Endometrial microvascular endothelial cells (primary cell): Measurements from ENCODE around the gene GARS1. TPM values are rescaled to one million over a fixed set of nuclear protein-coding genes. Genes with fewer than 3 reads are reported as not detected.

Experiments used
- in situ Hi-C: cut with HindIII; loops from 2 replicates; pipeline ENCODE4 v1.10.0; 2017; ENCODE audit warnings: low sequenced_read_pairs, low pct_unique_long_range_greater_than_20kb; ENCODE audit errors: inconsistent ontology term
- total RNA-seq: library from RNA; depleted of rRNA; stranded (reverse); fragments of >200 nt; gene quantifications from one replicate; pipeline ENCODE4 v1.2.3, GENCODE V29; 2015; ENCODE audit errors: inconsistent ontology term

GARS1 gene
- total RNA-seq, 1 donor from 2014 or later = 226 TPM

GRCh38 chr7:30649717-30650420 lies 55.2 kb downstream of the GARS1 start:
- in situ Hi-C loops = no loop called here

DNA sequence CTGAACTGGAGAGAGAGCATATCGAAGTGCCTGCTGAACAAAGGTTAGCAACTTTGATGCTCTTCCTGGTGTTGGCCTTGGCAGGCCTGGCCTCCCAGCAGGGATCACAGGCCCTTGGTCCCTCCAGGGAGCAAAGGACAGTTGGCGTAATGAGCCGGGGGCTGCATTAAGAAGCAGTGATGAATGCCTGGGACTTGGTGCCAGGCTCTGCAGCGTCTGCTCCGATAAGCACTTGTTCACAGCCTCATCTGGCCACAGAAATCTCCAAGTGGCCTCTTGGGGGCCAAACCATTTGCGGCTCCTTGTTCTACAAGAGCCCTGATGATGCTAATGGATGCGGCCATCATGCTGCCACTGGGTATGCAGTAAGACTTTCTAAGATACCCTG lies 55.7 kb downstream of the GARS1 start:
- in situ Hi-C loops = no loop called here

DNA sequence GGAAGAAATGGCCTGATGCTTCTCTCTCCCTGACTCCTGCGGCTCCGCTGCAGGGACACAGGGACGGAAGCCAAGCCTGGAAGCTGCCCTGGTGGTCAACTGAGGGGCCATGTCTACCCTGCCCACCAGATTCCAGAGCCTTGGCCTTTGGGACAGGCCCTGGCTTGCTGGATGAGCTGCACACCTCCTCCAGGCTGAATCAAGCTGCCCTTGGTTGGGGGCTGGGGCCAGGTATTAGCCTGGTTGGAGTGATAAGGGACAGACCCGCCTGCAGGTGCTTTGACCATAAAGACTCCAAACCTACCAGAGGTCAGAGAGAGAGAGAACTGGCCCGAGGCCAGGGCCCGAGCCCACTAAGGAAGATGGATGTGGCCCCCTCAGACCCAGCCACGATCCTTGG lies 57.5 kb downstream of the GARS1 start:
- in situ Hi-C loops = no loop called here

- in situ Hi-C loops = no loop called here
Observed at GRCh38 chr7:30652698-30653641, 58.3 kb downstream of the GARS1 start.

DNA sequence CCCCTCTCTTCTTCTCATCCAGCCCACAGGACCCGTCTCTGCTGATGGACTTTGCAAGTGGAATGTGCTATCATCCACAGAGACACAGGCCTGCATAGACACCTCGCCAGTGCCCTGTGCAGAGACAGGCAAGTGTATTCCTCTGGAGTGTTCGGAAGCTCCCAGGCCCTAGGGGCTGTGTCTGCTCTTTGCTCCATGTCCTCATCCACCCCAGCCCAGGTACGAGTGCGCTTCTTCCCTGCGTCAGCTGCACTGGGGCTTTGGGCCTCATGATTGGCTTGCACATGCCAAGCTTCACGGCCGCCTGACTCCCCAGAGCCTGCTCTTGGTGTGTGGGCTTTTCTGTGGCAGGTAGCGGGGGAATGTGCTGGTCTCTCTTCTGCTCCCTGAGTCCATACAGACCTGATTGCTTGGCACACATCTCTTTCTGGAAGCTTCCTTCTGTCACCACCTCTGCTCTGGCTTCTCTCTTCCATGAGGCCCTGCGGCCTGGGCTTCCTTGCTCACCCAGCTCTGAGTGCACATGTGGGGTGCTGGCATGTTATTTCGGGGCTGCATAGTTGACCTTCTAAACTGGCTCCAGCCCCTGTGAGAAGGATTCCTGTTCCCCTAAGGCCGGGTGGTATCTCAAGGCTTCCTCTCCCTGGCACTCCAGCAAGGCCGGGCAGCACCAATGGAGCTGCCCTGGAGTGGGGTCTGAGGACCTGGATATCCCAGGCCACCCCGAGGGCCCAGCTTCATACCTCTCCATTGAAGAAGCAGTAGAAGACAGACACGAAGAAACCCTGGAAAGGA lies 59.8 kb downstream of the GARS1 start:
- in situ Hi-C loops = no loop called here

DNA sequence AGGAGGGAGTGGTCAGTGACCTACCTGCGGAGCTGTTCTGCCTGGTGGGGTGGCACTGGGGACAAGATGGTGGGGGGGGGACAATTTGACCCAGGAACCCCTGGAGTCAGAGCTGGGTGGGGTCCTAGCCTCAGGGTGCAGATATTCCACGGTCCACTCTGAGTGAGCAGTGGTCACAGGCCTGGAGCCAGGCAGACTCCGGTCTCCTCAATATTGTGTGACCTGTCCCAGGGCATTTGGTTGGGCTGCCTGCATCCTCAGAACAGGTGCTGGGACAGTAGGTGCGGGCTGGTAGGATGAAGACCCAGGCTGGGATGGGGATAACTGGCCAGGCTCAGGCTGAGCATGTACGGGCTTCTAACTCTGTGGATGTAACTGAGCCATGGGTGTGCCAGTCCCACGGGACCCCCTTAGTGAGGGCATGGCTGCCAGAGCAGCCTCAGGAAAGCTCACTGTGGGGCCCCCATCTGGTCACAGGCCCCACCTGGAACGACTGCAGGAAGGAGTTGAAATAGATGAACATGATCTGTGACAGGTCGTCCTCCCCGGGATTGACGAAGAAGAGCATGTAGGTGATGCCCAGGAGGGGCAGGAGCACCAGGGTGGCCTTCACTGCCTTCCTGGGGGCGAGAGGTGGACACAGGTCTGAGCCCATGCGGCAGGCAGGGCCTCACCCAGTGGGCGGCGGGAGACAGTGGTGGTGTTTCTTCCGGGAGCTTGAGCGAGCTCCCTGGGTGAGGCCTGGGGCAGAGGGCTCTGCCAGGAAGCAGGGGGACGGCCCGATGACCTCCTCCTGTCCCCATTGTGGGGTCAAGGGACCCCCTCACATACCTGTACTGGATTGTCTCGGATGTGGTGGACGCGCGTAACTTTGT lies 60.7 kb downstream of the GARS1 start:
- in situ Hi-C loops = no loop called here

DNA sequence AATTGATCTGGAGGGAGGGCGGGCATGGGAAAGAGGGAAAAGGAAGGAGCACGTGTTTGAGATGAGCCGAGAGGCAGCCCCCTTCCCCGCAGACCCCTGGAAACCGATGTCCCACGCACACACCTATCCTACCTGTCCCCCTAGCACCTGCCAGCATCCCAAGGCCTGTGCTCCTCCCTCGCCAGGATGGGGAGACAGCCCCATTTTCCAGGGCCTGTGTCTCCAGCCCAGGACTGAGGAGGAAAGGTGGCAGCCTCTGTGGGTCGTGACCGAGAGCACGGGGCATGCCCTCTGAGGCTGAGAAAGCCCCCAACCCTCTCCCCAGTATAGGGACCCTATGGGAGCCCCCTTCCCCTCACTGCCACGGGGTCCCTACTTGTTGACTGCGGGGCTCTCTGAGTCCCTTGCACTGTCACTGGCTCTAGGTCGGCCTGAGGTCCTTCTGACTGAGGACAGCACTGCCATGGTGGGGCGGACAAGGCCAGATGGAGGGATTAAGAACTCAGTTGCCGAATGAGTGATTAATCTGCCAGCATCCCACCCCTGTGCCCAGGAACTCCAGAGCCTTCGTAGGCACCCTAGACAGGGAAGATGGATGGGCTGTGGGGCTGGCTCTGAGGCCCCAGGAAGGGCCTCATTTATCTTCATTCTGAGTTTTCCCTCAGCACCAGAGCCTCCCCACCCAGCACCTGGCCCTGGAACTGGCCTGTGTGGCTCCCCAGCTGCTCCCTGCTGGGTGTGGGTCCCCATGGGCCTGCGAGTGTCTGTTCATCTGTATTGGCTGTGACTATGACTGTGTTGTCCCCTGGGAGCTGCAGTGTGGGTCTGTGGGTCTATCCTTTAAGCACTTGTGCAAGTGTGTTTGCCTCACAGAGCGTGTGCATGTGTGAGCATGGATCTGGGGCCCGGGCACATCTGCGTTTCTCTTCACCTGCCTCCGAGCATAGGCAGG lies 61.6 kb downstream of the GARS1 start:
- in situ Hi-C loops = no loop called here

- in situ Hi-C loops = no loop called here
Observed at GRCh38 chr7:30657131-30657530, 62.5 kb downstream of the GARS1 start.

DNA sequence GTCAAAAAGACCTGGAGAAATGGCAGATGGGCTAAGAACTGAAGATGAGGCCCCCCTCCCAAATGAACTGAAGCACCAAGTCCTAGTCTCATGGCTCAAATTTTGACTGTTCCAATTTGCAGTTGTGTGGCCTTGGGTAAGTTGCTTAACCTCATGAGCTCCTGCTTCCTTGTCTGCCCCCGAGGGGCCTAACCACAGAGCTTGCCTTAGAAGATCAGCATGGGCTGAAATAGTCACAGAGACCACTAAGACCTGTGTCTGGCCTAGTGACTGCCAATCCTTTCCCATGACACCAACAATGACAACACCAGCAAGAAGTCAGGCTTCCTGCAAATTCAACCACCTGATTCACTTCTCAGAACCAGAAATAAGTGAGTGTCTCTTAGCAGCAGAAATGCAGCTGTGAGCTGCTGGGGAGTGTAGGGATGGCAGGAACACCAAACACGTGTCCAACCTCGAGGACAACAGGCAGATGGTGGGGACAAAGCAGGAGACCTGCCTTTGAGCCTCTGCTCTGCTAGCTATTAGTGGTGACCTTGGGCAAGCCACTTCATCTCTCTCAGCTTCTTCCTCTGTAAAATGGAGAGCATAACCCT lies 63.9 kb downstream of the GARS1 start:
- in situ Hi-C loops = no loop called here

GRCh38 chr7:30659312-30659711 lies 64.6 kb downstream of the GARS1 start:
- in situ Hi-C loops = no loop called here

DNA sequence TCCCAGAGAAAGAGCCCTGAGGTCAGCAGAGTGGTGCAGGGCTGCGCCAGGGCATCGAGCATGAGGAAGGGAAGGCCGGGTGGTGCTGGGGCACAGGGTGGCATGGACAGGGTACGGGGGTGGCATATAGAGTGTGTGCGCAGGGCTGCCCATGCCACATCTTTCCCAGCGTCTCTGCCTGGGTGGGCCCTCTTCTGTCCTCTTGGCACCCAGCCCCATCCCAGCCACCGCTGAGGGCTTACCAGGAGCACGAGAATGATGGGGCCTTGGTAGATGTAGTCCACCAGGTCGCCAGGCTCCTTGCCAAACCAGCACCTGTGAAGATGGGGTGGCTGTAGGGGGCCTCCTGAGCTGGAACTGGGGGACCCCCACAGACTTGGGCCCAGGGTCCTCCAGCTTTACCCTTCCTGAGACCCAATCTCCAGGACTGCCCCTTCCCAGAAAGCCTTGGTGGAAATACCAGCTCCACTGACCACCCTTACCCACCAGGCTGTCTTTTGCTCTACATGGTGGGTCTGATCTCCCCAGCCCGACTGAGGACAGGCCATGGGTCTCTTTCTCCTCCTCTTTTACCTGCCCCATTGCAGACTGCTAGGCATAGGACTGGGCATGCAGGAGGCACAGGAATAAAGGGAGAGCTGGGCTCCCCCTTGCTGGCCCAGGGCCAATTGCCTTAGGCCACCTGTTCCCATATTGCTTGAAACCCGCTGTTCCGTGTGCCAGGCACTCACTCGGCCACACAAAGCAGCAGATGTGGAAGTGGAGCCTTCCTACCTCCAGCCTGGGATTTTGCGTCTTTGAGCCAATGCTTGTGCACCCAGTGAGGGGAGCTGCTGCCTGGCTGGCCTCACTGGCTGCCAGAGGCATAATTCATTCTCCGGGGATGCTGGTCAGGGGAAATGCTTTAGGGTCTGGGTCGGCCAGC lies 65.9 kb downstream of the GARS1 start:
- in situ Hi-C loops = no loop called here

GRCh38 chr7:30661926-30662325 lies 67.2 kb downstream of the GARS1 start:
- in situ Hi-C loops = no loop called here

GRCh38 chr7:30662431-30662939 lies 67.8 kb downstream of the GARS1 start:
- in situ Hi-C loops = no loop called here

- in situ Hi-C loops = no loop called here
Observed at GRCh38 chr7:30663414-30663813, 68.7 kb downstream of the GARS1 start.

DNA sequence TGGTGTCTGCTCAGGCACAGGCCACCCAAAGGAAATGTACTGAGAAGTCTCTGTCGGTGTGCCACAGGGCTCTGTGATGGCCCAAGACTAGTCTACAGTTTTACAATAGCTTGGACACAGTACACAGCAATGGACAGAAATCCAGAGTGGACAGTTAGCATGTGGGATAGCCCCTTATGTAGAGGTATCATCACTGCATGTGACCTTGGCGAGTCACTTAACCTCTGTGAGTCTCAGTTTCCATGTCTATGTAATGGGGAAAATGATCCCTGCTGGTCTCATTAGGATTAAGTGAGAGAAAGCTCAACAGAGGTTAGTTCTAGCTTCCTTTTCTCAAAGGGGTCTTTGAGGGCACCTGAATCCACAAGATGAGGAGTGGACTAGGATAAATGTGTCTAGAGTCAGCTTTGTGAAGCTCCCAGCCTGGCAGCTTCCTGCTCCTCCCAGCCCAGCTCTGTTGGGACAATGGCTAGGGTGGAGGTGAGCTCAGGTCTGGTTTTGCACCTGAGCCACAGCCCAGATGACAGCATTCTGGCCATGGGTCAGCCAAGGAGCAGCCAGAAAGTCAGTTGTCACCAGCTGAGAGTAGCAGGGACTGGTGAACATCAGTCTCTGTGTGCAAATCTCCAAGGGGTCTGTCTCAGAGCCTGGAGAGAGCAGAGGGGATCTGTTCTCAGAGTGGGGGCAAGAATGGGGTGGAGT lies 69.7 kb downstream of the GARS1 start:
- in situ Hi-C loops = no loop called here
